Activated CD8-positive, alpha-beta memory T cell treated with anti-CD3 and anti-CD28 coated beads, Interleukin-2, amount 50 U/mL, for 24 hours (primary cell): Measurements from ENCODE around the gene RNF181.
"Not testable (repeated sequence)": the region's sequence is repeated elsewhere in the genome, so short reads cannot be mapped to it uniquely, and the experiment has no call there.

Source experiments
- DNase-seq: peaks from one replicate; pipeline ENCODE4 v3.0.0-alpha.2; 2020; ENCODE audit errors: extremely low read depth

The RNF181 gene

DNA sequence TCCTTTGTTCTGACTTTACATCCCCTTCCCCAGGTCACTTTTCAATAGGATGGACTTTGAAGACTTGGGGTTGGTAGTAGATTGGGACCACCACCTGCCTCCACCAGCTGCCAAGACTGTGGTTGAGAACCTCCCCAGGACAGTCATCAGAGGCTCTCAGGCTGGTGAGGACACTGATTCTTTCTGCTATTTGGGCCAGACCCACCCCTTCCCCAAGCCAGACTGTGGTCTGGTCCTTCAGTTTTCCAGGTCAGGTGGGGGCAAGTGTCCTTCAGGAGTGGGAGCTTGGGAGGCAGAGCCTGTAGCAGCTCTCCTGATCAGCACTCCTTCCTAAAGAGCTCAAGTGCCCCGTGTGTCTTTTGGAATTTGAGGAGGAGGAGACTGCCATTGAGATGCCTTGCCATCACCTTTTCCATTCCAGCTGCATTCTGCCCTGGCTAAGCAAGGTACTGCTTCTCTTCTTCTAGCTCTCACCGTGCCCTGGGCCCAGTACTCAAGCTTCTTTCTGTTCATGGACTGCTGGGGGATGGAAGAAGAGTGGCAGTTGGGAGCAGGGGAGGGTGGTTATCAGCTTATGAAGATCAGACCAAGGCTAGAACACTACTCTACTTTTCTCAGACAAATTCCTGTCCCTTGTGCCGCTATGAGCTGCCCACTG, 1.1 kb downstream of the RNF181 start:
- no peak for DNase-seq

DNA sequence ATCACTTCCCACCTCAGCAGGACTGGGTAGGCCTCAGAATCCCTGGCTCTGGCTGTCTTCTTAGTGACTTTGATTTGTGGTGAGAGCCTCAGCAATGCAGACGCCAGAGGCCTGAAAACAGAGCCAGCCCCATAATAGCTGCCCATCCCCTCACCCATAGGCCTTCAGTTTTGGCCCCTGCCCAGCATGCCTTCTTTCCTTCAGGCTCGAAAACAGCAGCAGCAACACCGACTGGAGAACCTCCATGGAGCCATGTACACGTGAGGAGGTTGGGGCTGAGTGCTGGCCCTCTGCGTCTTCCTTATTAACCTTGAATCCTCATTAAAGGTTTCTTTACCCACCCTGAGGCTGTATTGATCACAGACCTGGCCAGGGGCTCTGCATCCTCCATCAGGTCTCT, 1.7 kb downstream of the RNF181 start:
- DNase-seq, result no peak

DNA sequence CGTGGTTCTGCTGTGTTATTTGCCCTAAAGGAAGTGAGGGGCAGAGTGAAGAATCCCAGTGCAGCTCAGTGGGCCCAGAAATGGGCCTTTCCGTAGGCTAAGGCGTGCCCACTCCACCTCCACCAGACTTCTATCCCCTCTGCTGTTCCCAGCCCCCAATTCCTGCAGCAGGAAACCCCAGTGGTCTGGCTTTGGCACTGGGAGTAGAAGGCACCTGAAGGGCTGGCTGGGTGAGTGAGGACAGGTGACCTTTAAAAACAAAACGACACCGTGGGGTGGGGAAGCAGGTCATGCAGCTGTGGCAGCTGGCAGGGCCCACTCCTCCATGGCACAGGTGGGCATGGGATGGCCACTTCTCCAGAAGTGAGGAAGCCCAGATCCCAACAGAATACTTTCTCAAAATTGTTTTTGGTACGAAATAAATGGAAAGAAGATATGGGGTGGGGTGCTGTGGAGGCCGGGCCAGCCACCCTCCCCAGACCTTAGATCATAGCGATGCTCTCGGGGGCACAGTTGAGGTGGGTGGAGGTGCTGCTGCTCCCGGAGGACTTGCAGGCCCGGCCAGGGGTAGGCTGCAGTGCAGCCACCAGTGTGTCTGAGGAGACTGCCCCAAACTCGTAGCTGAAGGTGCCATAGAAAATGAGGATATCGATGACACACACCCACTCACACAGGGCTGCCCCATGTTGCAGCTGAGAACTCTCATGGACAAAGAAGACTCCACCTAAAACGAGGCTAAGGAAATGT, 3.2 kb downstream of the RNF181 start:
- no peak for DNase-seq

DNA sequence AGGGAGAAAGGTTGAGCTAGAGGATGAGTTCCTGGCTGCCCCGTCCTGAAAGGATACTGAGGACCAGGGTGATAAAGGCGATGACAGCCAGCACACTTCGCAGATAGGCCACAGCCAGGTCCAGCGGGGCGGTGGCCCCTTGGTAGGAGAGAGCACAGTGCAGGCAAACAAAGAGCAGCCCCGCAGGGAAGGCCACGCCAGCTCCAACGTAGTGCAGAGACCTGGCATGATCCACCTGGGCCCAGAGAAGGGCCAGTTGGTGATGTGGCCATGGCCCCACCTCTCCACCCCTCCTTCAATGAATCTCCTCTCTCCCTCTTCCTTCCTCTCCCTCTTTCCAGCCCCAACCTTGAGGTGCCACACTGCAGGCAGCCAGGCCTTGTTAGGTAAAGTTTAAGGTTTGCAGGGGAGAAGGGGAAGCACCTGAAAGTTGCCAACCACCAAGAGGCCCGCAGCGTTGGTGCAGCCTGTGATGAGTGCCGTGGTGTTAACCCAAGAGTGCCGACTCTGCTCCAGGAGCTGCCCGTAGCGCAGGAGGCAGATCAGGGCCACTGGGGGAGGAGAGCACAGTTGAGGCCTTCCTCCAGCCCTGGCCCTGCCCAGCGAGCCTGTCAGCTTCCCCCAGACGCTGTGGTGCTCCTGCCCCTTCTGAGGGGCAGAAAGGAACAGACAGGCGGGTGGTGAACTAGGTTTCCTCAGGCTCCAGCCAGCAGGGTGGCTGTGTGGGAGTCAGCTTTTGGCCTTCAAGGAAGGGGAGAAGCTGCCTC, 4.1 kb downstream of the RNF181 start:
- no peak for DNase-seq

DNA sequence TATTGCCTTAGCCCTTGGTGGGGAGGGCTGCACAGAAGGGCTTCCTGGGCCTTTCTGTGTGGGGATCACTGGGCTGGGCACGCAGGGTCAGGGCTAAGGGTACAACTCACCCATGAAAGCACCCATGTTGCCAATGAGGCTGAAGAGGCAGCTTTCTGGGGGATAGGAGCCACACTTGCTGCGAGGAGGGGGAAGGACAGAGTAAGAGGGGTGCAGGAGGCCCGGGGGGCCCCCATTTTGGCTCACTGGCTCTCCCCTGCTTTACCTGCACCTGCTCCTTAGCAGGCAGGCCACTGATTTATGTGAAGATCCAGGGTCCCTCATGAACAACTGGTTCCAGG, 4.7 kb downstream of the RNF181 start:
- no peak for DNase-seq

DNA sequence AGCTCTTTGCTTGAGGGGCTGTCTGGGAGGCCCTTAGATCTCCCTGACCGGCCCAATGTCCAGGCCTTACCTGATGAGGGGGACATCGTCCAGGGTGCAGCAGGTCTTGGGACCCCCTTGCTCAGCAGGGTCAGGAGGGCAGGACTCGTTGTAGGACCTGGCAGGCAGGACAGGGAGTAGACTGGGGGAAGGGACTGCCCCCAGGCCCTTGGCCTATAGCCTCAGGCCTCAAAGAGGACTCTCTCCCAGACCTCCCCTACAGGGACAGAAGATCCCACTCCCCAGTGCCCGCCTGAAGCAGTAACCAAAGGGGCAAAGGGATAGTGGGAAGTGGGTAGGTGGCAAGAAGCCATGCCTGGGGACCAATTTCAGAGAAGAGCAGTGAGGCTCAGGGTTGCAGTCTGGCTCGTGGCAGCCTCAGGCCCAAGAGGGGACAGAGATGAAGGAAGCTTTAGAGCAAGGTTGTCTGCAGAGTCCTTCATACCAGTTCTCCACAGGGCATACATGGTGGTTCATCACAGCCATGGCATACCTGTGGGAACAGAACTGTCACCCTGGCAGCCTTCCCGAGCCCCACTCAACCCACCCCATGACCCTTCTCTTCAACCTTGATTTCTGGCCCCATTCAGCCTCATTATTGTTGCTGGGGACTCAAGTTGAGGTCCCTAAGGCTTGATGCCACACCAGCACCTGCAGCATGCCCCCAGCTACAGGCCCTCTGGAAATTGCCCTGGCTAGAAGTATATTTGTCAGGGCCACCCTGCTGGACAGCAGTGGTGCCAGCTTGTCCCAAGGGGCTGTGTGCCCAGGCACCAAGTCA, 5.6 kb downstream of the RNF181 start:
- DNase-seq, result no peak

DNA sequence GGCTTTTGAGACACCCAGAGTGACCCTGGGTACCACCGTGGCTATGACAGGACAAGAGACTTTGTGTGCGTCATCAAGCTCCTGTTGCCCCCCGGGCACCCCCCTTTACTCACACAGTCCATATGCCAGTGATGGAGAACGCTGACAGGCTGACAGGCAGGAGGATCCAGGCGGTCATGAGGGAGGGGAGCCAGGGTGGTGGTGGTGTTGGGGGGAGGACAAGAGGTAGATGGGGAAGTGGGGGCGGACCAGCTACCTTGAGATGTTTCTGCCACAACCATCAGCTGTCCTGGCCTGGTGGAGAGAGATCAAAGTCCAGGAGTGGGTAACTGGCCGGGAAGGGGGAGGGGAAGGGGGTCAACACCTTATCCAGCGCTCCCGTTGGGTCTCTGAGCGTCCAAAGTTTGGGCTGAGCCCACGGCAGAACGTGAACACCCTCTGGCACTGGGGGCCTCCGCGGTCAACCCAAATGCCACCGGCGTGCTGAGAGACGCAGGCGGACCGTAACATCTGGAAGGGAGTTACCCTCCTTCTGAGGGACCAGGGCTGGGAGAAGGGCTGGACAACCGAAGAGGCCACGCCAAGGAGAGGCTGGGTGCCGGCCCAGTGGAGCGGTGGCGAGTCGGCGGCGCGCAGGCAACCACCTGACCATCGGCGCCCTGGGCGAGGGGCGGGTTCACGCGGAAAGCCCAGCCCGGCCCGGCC, 6.4 kb downstream of the RNF181 start:
- DNase-seq, result no peak

DNA sequence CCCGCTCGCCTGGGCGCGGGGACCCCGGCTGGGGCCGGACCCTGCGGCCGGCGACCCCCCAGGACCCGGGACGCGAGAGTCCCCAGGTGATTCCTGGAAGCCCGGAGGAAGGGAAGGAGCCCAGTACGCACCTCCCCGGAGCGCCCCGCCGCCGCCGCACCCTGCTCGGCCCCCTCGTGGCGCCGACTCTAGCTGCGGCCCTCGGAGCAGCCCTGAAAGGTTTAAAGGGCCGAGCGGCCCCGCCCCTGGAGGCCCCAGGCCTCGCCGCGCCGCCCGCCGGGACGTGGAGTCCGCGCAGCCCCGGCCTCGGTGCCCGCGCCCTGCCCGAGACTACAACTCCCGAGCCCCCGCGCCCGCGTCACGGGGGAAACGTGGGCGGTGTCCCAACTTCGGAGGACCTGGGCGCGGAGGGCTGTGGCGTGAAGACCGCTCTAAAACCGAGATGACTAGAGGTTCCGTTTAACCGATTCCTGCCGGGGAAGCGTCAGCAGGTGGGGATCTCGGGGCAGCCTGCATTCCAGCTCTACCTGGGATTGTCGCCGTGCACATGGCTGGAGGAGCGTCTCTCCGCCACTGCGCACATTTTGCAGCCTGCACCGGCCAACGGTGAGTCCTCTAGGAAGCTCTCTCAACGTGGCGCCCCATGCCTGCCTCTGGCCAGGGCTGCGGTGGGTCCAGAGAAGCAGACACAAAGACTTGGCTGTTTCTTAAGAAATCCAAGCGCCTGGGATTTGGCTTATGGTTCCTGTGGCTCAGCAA, 7.1 kb downstream of the RNF181 start, which contains the start of gene TMEM150A:
Gene TMEM150A (minus strand): TSS at position 223 of the 759 bp plus-strand sequence. CDS start 750 bp downstream, outside the sequence.
- peak; percentile 67 for DNase-seq

DNA sequence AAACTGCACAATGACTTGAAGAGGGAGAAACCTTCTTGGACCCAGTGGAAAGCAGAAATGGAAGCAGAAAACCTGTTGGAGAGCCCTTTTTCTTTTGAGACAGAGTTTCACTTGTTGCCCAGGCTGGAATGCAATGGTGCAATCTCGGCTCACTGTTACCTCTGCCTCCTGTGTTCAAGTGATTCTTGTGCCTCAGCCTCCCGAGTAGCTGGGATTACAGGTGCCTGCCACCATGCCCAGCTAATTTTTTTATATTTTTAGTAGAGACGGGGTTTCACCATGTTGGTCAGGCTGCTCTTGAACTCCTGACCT, 8.5 kb downstream of the RNF181 start:
- not testable (repeated sequence) for DNase-seq

DNA sequence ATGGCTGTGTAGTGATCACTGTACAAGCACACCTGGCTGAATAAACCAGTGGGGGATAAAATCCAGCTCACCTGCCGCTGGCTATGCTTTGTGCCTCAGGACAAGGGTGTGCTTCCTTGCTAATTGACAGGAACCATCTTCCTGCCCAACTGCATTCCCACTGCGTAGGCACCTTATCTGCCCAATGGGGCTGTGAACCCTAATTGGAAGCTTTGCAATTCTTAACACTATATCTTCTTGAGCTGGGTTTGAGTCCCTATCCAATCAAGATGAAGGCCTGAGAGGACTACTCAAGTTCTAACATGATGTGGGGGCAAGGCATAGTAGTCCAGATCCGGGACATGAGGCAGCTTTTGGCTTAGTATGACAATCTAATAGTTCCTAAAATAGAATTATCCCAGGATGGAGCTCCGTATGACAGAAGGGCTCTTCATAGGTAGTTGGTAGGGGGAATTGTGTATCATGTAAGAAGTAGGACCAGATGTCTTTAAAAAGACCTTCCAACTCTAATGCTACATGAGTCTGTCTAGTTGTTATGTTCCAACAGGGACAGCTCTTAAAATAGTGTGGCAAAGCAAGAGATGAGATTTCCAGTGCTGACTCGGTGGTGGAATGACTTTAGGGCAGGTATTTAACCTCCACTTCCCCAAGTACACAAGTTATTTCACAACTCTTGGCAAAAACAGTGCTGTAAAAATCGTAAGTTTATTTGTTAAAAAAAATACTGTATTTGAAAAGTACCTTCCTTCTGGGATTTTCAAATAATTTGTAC, 9.2 kb downstream of the RNF181 start:
- no peak for DNase-seq

DNA sequence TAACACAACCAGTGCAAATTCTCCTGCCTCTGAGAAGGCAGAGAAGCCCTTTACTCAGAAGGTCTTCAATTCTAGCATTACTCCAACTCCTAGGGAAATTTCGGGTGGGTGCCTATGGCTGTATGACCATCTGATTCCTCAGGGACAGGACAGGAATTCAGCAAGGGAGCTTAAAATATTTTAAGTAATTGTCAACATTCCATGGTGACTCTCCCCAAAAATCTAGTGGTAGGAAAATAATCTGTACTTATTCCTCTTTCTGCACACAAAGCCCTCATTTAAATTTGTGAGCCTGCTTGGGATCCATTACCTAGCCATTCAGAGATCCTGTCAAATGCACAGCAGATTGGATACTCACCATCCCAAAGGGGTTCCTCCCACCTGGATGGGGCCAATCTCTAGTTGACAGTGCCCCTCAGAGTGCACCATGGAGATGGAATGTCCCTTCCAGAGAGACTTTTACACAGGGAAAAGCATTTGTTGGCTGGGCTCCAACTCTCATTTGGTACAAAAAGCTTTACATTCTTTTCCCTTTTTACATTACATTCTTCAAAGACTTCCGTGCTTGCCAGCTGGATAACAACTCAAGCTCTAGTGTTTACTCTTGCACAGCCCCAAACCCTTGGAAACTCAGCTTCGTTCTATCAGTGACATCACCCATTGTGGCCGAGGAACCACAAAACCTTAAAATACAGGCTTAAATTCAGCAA, 10.0 kb downstream of the RNF181 start:
- DNase-seq, result no peak

DNA sequence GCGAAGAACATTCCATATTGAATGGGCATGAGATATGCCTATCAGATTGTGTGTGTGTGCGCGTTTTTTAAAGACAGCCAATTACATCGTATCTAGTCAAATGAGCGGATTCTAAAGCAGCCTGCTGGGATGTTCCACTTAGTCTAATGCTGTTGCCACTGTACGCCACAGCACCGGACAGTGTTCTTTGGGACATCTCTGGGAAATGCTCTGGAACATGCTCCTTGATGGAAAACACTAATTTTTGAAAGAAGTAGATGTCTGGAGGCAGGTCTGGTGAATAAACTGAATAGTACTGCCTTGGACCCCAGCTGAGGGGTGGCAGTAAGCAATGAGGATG, 10.5 kb downstream of the RNF181 start:
- DNase-seq, result no peak

DNA sequence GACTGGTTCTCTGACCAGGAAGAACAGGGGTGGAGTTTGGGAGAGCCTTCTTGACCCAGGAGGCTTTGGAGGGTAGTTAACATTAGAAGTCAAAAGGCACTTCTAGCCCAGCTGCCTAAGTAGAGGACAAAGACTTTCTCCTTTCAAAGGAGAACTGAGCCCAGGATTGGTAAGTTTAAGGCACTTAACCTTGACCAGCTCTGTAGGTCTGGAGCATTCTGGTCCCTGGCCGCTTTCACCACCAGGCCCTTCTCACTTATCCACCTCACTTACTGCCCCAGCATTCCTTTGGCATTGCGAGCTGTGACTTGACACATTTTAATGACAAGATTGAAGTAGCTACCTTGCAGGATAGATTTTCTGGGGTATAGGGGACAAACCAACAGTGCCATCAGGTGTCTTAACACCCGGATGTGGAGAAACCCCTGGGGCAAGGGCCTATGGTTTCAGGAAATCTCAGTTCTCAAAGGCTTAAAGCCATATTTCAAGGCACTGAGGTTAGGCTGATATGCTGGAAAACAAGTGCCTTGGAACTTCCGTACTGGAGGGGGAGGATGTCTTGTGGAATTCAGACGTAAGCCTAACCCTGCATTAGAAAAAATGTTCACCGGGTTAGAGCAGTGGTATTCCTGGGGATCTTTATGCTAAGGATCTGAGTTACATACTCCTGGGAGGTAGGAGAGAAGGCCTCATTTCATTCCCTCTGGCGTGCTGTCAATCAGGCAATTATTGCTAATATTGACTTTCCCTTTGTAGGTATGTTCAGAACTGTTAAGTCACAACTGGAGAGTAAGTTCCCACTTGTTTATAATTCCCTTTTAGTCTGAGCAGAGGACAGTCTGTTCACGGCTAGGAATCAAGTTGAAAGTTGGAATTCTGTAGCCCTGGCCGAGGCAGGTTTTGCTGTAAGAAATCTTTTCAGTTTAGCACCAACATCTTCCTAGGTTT, 12.0 kb downstream of the RNF181 start:
- no peak for DNase-seq

DNA sequence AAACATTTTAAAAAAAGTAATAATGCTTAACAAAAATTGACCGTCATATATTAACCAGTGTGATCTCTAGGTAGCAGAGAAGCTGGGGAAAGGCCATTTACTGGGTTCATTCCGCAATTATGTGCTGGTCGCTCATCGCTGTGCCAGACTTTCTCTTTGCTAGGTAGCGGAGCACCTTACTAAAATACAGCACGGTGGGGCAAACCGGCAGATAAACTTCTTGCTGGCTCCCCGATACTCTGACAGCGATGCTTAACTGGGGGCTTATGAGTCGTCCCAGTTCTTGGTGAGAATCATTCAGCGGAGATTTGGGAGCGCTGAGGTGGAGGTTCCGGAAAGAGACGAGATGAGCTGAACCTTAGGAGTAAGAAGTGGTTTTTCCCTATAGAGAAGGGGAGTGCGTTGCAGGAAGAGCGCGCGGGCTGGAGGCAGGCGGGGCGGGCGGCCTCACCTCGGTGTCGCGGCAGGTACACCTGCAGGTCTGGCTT, 15.7 kb downstream of the RNF181 start:
- DNase-seq, result no peak

DNA sequence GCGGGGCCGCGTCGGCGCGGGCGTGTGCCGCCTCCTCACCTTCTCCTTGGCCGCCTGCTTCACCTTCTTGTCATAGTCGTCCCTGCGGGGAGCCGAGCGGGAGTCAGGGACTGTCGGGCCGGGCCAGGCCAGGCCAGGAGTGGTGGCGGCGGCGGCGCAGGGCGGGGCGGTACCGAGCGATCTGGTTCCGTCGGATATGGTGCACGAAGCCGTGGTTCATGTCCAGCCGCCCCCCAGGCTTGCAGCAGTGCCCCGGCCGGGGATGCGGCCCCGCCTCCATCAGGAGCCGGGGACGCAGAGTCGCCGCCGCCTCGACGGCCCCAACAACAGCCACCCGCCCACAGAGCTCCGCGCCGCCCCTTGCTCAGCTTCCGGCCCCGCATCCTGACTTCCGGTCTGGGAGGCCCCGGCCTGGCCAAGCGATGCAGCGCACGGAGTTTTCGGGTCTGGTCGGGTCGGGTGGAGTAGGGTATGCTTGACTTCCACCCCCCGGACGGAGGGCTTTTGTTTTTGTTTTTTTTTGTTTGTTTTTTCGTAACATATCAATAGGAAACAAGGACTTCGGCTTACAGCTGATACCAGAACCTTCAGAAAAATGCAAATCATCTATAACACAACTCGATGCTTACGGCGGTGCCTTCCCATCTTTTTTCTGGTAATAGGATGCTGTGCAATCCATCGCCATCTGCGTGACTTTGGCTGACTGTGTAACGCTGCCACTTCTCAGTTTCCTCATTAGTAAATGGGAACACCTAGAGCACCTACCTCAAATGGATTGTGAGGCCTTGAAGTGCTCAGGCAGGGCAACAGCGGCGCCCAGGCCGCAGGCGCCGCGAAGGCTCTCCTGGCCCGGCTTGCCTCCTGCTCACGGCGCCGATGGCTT, 16.4 kb downstream of the RNF181 start, which contains the start of gene C2orf68:
Gene C2orf68 (minus strand): TSS at position 362 of the 883 bp plus-strand sequence. CDS start 82 bp downstream, at position 280.
- peak; percentile 72 for DNase-seq

DNA sequence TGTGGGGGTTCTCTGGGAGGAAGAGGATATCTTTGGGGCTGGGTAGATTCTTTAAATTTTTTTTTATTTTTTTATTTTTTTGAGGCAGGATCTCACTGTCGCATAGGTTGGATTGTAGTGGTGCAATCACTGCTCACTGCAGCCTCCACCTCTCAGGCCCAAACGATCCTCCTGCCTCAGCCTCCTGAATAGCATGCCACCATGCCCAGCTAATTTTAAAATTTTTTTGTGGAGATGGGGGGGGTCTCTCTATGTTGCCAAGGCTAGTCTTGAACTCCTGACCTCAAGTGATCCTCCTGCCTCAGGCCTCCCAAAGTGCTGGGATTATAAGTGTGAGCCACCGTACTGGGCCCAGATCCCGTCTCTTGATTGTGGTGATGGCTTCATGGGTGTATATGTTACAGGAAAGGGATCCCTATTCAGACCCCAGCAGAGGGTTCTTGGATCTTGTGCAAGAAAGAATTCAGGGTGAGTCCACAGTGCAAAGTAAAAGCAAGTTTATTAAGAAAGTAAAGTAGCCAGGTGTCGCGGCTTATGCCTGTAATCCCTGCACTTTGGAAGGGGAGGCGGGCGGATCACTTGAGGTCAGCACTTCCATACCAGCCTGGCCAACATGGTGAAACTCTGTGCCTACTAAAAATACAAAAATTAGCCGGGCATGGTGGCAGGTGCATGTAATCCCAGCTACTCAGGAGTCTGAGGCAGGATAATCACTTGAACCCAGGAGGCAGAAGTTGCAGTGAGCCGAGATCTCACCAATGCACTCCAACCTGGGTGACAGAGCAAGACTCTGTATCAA, 18.4 kb downstream of the RNF181 start:
- no peak for DNase-seq
